Measurements from ENCODE around the gene PRR30. TPM values are rescaled to one million over a fixed set of nuclear protein-coding genes. Genes with fewer than 3 reads are reported as not detected.

The PRR30 gene
- total and polyA plus RNA-seq, 10 of the 15 experiments (the other 5 are each of a cell fraction or from before 2014, with no cell fraction given), result not detected

- H3K9ac ChIP-seq (ENCODE audit: control insufficient read depth, insufficient read depth, low read length), result no peak within 1 kb of the TSS
- no peak within 1 kb of the TSS for H3K4me3 ChIP-seq
- no peak within 1 kb of the TSS for H3K27ac ChIP-seq (ENCODE audit: control insufficient read depth, insufficient read depth)
- FAIRE-seq (no peak), DNase-seq (ENCODE audit: low read depth, low spot score) (no peak), ATAC-seq (no peak)
- BruUV-seq (replicated peaks), result no TSS peak
- H2AFZ ChIP-seq (ENCODE audit: control insufficient read depth, low read depth, low read length), result no peak within 1 kb of the TSS
- no peak within 1 kb of the TSS for H3K4me2 ChIP-seq (ENCODE audit: control insufficient read depth, insufficient read depth)
- H3K79me2 ChIP-seq (ENCODE audit: control insufficient read depth, insufficient read depth, low read length), result no peaks in the 10 kb centered on the region
- H3K27me3 ChIP-seq (replicated peaks in 1 of 2; ENCODE audit: control insufficient read depth in 2 of 2, insufficient read depth in 2 of 2, low read length in 1 of 2), result no peaks in the 10 kb centered on the region; a peak in 1 of 4 replicates
- H3K4me1 ChIP-seq (ENCODE audit: control insufficient read depth, insufficient read depth, low read length), result no peaks in the 10 kb centered on the region
- H3K36me3 ChIP-seq (ENCODE audit: control insufficient read depth in 2 of 2, insufficient read depth in 2 of 2, low read length in 1 of 2), result no peaks in the 10 kb centered on the region
- intact Hi-C loops (cut with micrococcal nuclease; ENCODE audit: unreplicated experiment), result no loop called here
- 72% methylated on average over 12 of the region's 12 CpGs for WGBS (ENCODE audit: insufficient coverage, insufficient replicate concordance, low lambda C conversion rate, missing lambda C conversion rate)
- ChIA-PET SMC1A (ENCODE audit: uncharacterized antibody, unreplicated experiment) (no interaction called here), POLR2A (interaction anchor here (0.5 kb wide), 1 partner anchor 14 kb away, joined by 3 read pairs; the partner anchor contains the start of gene PREB), RAD21 (ENCODE audit: unreplicated experiment) (interaction anchor here (0.8 kb wide), 1 partner anchor 131 kb away, joined by 3 read pairs; no protein-coding TSS in a partner anchor), CTCF (interaction anchor here (1.5 kb wide), 1 partner anchor 19 kb away, joined by 4 read pairs; no protein-coding TSS in a partner anchor)
- H4K20me1 ChIP-seq (ENCODE audit: control insufficient read depth, insufficient read depth), result no peaks in the 10 kb centered on the region
- in situ Hi-C loops (cut with MboI), result no loop called here
- H3K9me3 ChIP-seq (replicated peaks; ENCODE audit: control insufficient read depth, insufficient read depth, low read length), result no peaks in the 10 kb centered on the region
- TF ChIP-seq ZNF592 (IDR thresholded peaks at IDR 0.05) (no peak), SMARCA5 (IDR thresholded peaks at IDR 0.05) (no peak), BCL11A (IDR thresholded peaks at IDR 0.05; ENCODE audit: low read depth, low read length) (no peak), MTA3 (IDR thresholded peaks at IDR 0.05; ENCODE audit: borderline replicate concordance, low read length) (no peak), NBN (IDR thresholded peaks at IDR 0.05) (no peak), EP300 (IDR thresholded peaks at IDR 0.05; ENCODE audit: borderline replicate concordance in 1 of 2, control insufficient read depth in 1 of 2, low read depth in 2 of 2, low read length in 2 of 2) (no peak), ATF7 (IDR thresholded peaks at IDR 0.05; ENCODE audit: low read depth) (no peak), SUZ12 (IDR thresholded peaks at IDR 0.05; ENCODE audit: unreplicated experiment) (no peak), BACH1 (IDR thresholded peaks at IDR 0.05; ENCODE audit: borderline replicate concordance) (no peak), ZSCAN29 (IDR thresholded peaks at IDR 0.05) (no peak), ZNF687 (IDR thresholded peaks at IDR 0.05) (no peak), E2F4 (IDR thresholded peaks at IDR 0.05; ENCODE audit: low read depth, low read length) (no peak)
Measured at GRCh38 chr2:27148801-27149439, 9.7 kb upstream of the PRR30 start, which contains the start of gene TCF23. Gene TCF23, plus strand, starts transcription at chr2:27149004. Its CDS starts 130 bp downstream, at chr2:27149134.

All from GM12878 (cell line).